Measurements from ENCODE around the gene SSTR4. TPM values are rescaled to one million over a fixed set of nuclear protein-coding genes. Genes with fewer than 3 reads are reported as not detected.

Gene SSTR4
- total RNA-seq, 1 donor from 2014 or later, result not detected

GRCh38 chr20:23084845-23085365 is 49.8 kb downstream of the SSTR4 start:
- Mint-ChIP-seq H3K36me3 (ENCODE audit: unreplicated experiment) (no peaks in the 10 kb centered on the region), H3K27me3 (ENCODE audit: unreplicated experiment) (peaks cover 5% of the 10 kb centered on the region), H3K4me3 (ENCODE audit: unreplicated experiment) (no peak overlapping the region), H3K9me3 (ENCODE audit: unreplicated experiment) (peaks cover 5% of the 10 kb centered on the region), H3K4me1 (ENCODE audit: low read depth, unreplicated experiment) (peaks cover 7% of the 10 kb centered on the region), H3K27ac (ENCODE audit: unreplicated experiment) (no peak overlapping the region)
- DNase-seq, result no peak
- TF ChIP-seq CTCF (IDR thresholded peaks at IDR 0.05; ENCODE audit: partially characterized antibody, unreplicated experiment), result no peak

DNA sequence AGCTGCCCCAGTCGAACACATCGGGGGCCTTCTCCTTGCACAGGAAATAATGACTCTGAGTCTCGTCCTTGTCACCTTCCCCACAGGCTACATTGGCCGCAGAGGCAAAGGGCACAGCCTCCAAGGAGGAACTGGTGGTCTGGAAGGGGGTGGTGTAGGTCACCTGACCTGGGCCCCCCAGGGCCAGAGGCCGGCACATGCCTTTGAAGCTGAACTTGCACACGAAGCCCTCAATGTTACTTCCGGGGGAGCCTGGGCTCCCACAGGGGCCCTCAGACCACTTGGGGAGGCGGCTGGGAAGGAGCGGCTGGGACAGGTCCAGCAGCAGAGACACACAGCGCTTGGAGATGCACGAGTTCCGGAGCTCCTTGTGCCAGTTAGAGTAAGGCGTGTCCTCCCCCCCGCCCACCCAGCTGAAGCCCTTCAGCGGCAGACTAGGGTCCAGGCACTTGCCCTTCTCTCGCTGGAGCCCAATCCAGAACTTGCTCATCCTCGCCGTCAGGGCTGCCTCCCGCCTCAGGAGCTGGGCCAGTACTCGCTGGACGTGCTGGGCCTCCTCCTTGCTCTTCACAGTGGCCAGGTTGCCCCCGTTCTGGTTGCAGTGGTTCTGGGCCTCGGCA is 50.4 kb downstream of the SSTR4 start:
- DNase-seq, result no peak
- H3K27me3 Mint-ChIP-seq (ENCODE audit: unreplicated experiment), result peaks cover 5% of the 10 kb centered on the region
- no peaks in the 10 kb centered on the region for H3K36me3 Mint-ChIP-seq (ENCODE audit: unreplicated experiment)
- H3K4me1 Mint-ChIP-seq (ENCODE audit: low read depth, unreplicated experiment), result peaks cover 6% of the 10 kb centered on the region
- no peak overlapping the region for H3K4me3 Mint-ChIP-seq (ENCODE audit: unreplicated experiment)
- TF ChIP-seq CTCF (IDR thresholded peaks at IDR 0.05; ENCODE audit: partially characterized antibody, unreplicated experiment), result no peak
- H3K27ac Mint-ChIP-seq (ENCODE audit: unreplicated experiment), result no peak overlapping the region
- H3K9me3 Mint-ChIP-seq (ENCODE audit: unreplicated experiment), result peaks cover 5% of the 10 kb centered on the region

DNA sequence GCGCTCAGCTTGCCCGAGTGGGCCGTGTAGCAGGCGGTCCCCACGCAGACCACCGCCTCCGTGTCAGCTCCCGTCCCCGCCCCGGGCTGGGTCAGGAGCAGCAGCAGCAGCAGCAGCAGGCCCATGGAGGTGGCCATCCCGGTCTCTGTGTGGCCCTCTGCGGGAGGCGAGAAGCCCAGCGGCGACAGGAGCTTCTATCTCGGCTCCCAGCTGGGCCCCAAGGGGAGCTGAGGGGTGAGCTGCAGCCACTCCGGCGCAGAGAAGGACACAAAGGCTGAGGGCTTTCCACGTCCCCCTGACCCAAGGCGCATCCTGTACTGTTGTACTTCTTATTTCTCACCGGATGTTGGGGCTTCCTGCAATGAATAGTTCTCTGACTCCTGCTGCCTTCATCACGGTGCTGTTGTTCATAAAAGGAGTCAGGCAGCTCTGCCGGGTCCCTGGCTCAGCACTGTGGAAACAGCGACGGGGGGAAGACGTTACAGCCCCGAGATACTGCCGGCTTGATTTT is 51.0 kb downstream of the SSTR4 start, which contains the start of gene CD93:
CD93 (minus strand) TSS at position 269 of the 511 bp plus-strand sequence; CDS start at position 137, 132 bp downstream.
- Mint-ChIP-seq H3K27me3 (ENCODE audit: unreplicated experiment) (peaks cover 5% of the 10 kb centered on the region), H3K9me3 (ENCODE audit: unreplicated experiment) (peaks cover 5% of the 10 kb centered on the region), H3K4me3 (ENCODE audit: unreplicated experiment) (no peak within 1 kb of the TSS), H3K4me1 (ENCODE audit: low read depth, unreplicated experiment) (peaks cover 6% of the 10 kb centered on the region), H3K27ac (ENCODE audit: unreplicated experiment) (no peak within 1 kb of the TSS), H3K36me3 (ENCODE audit: unreplicated experiment) (no peaks in the 10 kb centered on the region)
- no peak for TF ChIP-seq CTCF (IDR thresholded peaks at IDR 0.05; ENCODE audit: partially characterized antibody, unreplicated experiment)
- no peak for DNase-seq

GRCh38 chr20:23086931-23087411 is 51.9 kb downstream of the SSTR4 start:
- no peak overlapping the region for H3K4me3 Mint-ChIP-seq (ENCODE audit: unreplicated experiment)
- no peaks in the 10 kb centered on the region for H3K36me3 Mint-ChIP-seq (ENCODE audit: unreplicated experiment)
- H3K4me1 Mint-ChIP-seq (ENCODE audit: low read depth, unreplicated experiment), result peaks cover 8% of the 10 kb centered on the region
- DNase-seq, result no peak
- no peak overlapping the region for H3K27ac Mint-ChIP-seq (ENCODE audit: unreplicated experiment)
- no peak for TF ChIP-seq CTCF (IDR thresholded peaks at IDR 0.05; ENCODE audit: partially characterized antibody, unreplicated experiment)
- peaks cover 5% of the 10 kb centered on the region for H3K27me3 Mint-ChIP-seq (ENCODE audit: unreplicated experiment)
- peaks cover 5% of the 10 kb centered on the region for H3K9me3 Mint-ChIP-seq (ENCODE audit: unreplicated experiment)

Data from glutamatergic neuron (in vitro differentiated cells).